H1 (cell line): ENCODE measurements around the gene MBNL3. TPM values are rescaled to one million over a fixed set of nuclear protein-coding genes. Genes with fewer than 3 reads are reported as not detected.

ENCODE experiments used
- CTBP2 ChIP-seq: IDR thresholded peaks from 2 replicates; pipeline ENCODE4 v1.7.0; 2011; ENCODE audit warnings: borderline replicate concordance, mild to moderate bottlenecking, moderate library complexity, mixed read lengths, low read length; ENCODE audit not compliant: insufficient read depth, insufficient read length
- EZH2 ChIP-seq: fragments of 200-600 bp; sonication (generic); IDR thresholded peaks from 2 replicates; pipeline ENCODE4 v1.7.1; 2012; ENCODE audit warnings: low read depth, mild to moderate bottlenecking, moderate library complexity, low read length, inconsistent platforms; ENCODE audit not compliant: severe bottlenecking
- TCF12 ChIP-seq: IDR thresholded peaks from 2 replicates; pipeline ENCODE4 v1.6.1; 2011; ENCODE audit warnings: low read depth, mild to moderate bottlenecking, low read length
- ZNF274 ChIP-seq: IDR thresholded peaks from 2 replicates; pipeline ENCODE4 v1.7.0; 2012; ENCODE audit warnings: low read length, borderline replicate concordance; ENCODE audit errors: extremely low read depth
- polyA plus RNA-seq, 7 experiments: library from polyadenylated mRNA; depleted of rRNA in 3 of 7; stranded (reverse) in 5 of 7; unstranded in 2 of 7; fragments of >200 nt in 5 of 7; fragments of 200-250 nt in 2 of 7; gene quantifications; 1 replicate in 5 of 7; 2 replicates in 1 of 7; 4 replicates in 1 of 7; pipeline versions ENCODE4 v1.2.1 to v1.2.3, GENCODE V29; 2011 to 2013; ENCODE audit warnings: missing spikeins in 2 of 7, mixed read lengths in 2 of 7
- total RNA-seq: library from RNA; stranded (reverse); fragmentation: NEBNext Ultra II Directional; extraction: Animal tissue kit (Norgen Biotek cat#: 25700); gene quantifications from 2 replicates; pipeline ENCODE4 v1.2.1, GENCODE V29; 2021
- TF ChIP-seq, protein P1 (sequence below): IDR thresholded peaks from 2 replicates; pipeline ENCODE4 v1.6.1; 2011; ENCODE audit warnings: low read depth, mild to moderate bottlenecking, low read length; ENCODE audit not compliant: insufficient read depth

MBNL3 gene
- total and polyA plus RNA-seq, 2 of the 8 experiments (the other 6 are each of a cell fraction or from before 2014, with no cell fraction given) = 3.5 to 4.3 TPM

DNA sequence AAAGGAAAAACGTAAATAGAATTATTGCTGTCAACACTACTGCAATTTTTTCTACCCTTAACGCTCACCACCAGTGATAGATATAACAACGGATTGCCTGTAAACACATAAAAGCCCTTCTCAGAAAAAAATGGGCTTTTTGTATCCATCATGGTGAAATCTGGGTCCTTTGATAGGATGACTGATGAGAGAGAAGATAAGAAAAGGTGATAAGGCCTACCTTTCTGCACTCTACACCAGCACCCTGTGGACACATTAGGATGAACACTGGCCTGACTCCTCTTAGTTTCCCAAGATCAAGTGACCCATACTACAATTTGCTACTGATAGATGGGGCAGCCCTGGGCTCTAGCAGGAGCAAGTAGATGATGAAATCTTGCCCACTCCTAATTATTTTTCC, 157.3 kb downstream of the MBNL3 start (continued):
- TF ChIP-seq ZNF274 (no peak), EZH2 (no peak), CTBP2 (no peak), TCF12 (no peak)
- TF ChIP-seq, protein P1, sequence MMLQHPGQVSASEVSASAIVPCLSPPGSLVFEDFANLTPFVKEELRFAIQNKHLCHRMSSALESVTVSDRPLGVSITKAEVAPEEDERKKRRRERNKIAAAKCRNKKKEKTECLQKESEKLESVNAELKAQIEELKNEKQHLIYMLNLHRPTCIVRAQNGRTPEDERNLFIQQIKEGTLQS = no peak
